ENCODE data around the gene SHISA7.

Gene SHISA7

GRCh38 chr19:55479045-55479444 is 35.9 kb upstream of the SHISA7 start:
- no peak for TF ChIP-seq CTCF (conservative IDR thresholded peaks at IDR 0.05)

DNA sequence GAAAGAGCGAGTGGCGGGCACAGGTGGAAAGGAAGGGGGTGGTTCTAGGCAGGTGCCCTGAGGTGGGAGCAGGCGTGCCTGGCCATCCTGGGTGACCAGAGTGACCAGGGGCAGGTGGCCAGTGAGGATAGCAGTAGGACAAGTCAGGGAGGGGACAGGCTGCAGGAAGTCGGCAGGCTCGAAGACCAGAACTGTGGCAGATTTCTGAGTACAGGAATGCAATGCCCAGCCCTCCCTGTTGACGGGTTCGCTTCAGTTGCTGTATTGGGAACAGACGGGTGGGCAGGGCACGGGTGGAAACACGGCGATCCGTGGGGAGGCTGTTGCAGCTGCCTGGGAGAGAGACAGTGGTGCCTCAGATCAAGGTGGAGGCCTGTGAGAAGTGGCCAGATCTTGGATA is 35.3 kb upstream of the SHISA7 start:
- no peak for TF ChIP-seq CTCF (conservative IDR thresholded peaks at IDR 0.05)
- peak overlapping the region; percentile 87; the same call in 1 of the 2 replicates for H3K27ac ChIP-seq

More at GRCh38 chr19:55479045-55479444, 35.9 kb upstream of the SHISA7 start:
- no peak overlapping the region for H3K27ac ChIP-seq

DNA sequence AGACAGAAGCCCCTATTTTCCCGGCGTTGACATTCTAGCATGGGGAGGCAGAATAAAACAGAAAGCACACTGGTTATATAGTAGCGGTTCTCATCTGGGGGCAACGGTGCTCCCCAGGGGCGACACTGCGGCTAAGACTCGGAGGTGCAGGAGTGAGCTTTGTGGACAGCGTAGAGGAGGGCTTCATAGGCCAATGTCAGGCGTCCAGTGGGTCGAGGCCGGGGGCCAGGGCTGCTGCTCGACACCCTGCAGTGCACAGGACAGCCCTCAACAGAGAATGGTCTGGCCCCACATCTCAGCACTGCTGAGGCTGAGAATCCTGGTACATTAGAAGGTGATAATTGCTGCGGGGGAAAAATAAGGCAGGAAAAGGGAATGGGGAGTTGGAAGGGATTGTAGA is 34.8 kb upstream of the SHISA7 start:
- TF ChIP-seq CTCF (conservative IDR thresholded peaks at IDR 0.05), result no peak

DNA sequence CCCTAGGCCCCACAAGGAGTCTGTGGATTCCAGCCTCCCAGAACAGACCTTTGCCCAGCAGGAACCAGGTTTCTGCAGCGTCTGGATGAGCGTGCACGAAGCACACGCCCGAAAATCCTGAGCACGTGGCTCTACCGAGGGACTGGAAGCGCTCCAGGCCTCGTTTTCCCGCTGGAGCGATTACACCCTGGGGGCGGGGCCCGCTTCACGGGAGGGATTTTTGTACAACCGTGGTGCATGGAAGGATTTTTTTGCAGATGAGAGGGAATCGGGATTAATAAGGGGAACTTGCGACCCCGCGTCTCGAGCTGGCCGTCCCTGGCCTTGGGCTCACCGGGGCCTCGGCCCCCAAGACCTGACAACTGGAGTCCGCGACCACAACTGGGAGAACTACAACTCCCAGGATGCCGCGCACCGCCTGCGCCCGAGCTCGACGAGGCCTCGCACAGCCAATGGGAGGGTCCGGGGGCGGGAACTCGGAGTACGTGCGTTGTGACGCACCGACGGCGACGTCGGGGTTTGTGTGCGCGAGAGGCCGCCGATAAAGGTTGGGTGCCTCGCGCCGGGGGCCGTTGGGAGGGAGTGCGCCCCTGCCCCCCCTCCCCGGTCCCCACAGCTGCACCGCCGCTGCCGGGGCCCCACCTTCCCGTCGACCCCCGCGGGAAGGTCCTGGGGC is 33.1 kb upstream of the SHISA7 start, which contains the start of gene ZNF628:
TSS of gene ZNF628 (plus strand) at position 518 of the 676 bp plus-strand sequence. CDS start 3,294 bp downstream, outside the sequence.
- peak within 1 kb of the TSS; percentile 87 for H3K27ac ChIP-seq
- TF ChIP-seq CTCF (conservative IDR thresholded peaks at IDR 0.05), result no peak

More for the DNA sequence above, 34.8 kb upstream of the SHISA7 start:
- H3K27ac ChIP-seq, result peak overlapping the region; percentile 87; the same call in 1 of the 2 replicates

DNA sequence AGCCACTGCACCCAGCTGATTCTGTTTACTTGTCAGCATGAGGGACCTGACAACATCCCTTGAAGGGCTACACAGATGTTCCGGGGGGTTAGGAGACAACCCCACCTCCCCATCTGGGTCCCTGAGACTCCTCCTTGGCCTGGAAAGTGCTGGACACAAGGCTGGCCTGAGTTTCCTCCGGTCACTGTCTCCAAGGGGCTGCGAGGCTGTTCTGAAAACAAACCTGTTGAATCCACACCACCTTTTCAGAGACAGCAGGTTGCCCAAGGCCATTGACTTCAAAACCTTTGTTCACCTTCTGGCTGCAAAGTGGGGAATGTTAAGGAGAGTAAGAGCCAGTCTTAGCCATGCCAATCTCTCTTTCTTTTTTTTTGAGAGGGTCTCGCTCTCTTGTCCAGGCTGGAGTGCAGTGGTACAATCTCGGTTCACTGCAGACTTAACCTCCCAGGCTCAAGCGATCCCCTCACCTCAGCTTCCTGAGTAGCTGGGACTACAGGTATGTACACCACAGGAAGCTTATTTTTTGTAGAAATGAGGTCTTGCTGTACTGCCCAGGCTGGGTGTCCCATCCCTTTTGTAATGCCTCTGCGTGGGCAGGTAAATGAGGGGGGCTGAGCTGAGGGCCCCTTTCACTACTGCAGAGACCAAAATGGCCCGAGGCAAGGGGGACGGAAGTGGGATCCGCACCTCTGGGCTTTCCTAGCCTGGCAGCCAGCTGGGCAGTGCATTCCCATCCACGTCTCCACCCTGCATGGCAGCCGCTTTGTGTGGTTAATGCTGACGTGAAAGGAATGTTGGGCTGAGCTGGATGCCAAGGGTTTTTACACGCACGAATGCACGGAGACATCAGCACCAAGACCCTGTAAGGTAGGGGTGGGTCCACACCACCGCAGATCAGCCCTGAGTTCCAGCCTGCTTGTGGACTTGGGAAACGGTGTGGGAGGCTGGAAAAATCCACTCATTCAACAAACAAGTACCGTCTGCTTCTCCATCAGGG is 31.5 kb upstream of the SHISA7 start:
- TF ChIP-seq CTCF (conservative IDR thresholded peaks at IDR 0.05), result no peak
- peak overlapping the region; percentile 87; the same call in 1 of the 2 replicates for H3K27ac ChIP-seq

- no peak overlapping the region for H3K27ac ChIP-seq
- TF ChIP-seq CTCF (conservative IDR thresholded peaks at IDR 0.05), result no peak
Observed at GRCh38 chr19:55473225-55474012, 30.3 kb upstream of the SHISA7 start.
